Measurements from ENCODE around the gene SPP1. TPM values are rescaled to one million over a fixed set of nuclear protein-coding genes. Genes with fewer than 3 reads are reported as not detected.

The SPP1 gene
- total RNA-seq, 1 donor from 2014 or later, result 4.7 TPM

GRCh38 chr4:87962398-87963146 is 12.9 kb upstream of the SPP1 start:
- TF ChIP-seq, protein P1, sequence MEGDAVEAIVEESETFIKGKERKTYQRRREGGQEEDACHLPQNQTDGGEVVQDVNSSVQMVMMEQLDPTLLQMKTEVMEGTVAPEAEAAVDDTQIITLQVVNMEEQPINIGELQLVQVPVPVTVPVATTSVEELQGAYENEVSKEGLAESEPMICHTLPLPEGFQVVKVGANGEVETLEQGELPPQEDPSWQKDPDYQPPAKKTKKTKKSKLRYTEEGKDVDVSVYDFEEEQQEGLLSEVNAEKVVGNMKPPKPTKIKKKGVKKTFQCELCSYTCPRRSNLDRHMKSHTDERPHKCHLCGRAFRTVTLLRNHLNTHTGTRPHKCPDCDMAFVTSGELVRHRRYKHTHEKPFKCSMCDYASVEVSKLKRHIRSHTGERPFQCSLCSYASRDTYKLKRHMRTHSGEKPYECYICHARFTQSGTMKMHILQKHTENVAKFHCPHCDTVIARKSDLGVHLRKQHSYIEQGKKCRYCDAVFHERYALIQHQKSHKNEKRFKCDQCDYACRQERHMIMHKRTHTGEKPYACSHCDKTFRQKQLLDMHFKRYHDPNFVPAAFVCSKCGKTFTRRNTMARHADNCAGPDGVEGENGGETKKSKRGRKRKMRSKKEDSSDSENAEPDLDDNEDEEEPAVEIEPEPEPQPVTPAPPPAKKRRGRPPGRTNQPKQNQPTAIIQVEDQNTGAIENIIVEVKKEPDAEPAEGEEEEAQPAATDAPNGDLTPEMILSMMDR (IDR thresholded peaks at IDR 0.05; ENCODE audit: unreplicated experiment), result no peak
- Mint-ChIP-seq H3K4me1 (ENCODE audit: unreplicated experiment) (peaks cover 2% of the 10 kb centered on the region), H3K9me3 (ENCODE audit: unreplicated experiment) (no peaks in the 10 kb centered on the region), H3K36me3 (ENCODE audit: low read depth, unreplicated experiment) (no peaks in the 10 kb centered on the region), H3K27ac (ENCODE audit: unreplicated experiment) (no peak overlapping the region), H3K27me3 (ENCODE audit: unreplicated experiment) (peaks cover 1% of the 10 kb centered on the region), H3K4me3 (ENCODE audit: unreplicated experiment) (no peak overlapping the region)
- DNase-seq (ENCODE audit: low spot score), result no peak

GRCh38 chr4:87965501-87965975 is 10.0 kb upstream of the SPP1 start:
- peaks cover 1% of the 10 kb centered on the region for H3K27me3 Mint-ChIP-seq (ENCODE audit: unreplicated experiment)
- H3K4me3 Mint-ChIP-seq (ENCODE audit: unreplicated experiment), result no peak overlapping the region
- DNase-seq (ENCODE audit: low spot score), result no peak
- H3K27ac Mint-ChIP-seq (ENCODE audit: unreplicated experiment), result no peak overlapping the region
- H3K36me3 Mint-ChIP-seq (ENCODE audit: low read depth, unreplicated experiment), result no peaks in the 10 kb centered on the region
- H3K9me3 Mint-ChIP-seq (ENCODE audit: unreplicated experiment), result no peaks in the 10 kb centered on the region
- H3K4me1 Mint-ChIP-seq (ENCODE audit: unreplicated experiment), result peaks cover 2% of the 10 kb centered on the region
- TF ChIP-seq, protein P1 (IDR thresholded peaks at IDR 0.05; ENCODE audit: unreplicated experiment), result no peak

- no peak overlapping the region for H3K27ac Mint-ChIP-seq (ENCODE audit: unreplicated experiment)
- TF ChIP-seq, protein P1 (IDR thresholded peaks at IDR 0.05; ENCODE audit: unreplicated experiment), result no peak
- no peak overlapping the region for H3K4me3 Mint-ChIP-seq (ENCODE audit: unreplicated experiment)
- no peaks in the 10 kb centered on the region for H3K9me3 Mint-ChIP-seq (ENCODE audit: unreplicated experiment)
- no peak for DNase-seq (ENCODE audit: low spot score)
- H3K27me3 Mint-ChIP-seq (ENCODE audit: unreplicated experiment), result peaks cover 1% of the 10 kb centered on the region
- H3K4me1 Mint-ChIP-seq (ENCODE audit: unreplicated experiment), result peaks cover 2% of the 10 kb centered on the region
- no peaks in the 10 kb centered on the region for H3K36me3 Mint-ChIP-seq (ENCODE audit: low read depth, unreplicated experiment)
Measured at GRCh38 chr4:87966095-87966496, 9.4 kb upstream of the SPP1 start.

- Mint-ChIP-seq H3K27me3 (ENCODE audit: unreplicated experiment) (no peaks in the 10 kb centered on the region), H3K4me3 (ENCODE audit: unreplicated experiment) (no peak overlapping the region), H3K36me3 (ENCODE audit: low read depth, unreplicated experiment) (no peaks in the 10 kb centered on the region), H3K27ac (ENCODE audit: unreplicated experiment) (no peak overlapping the region), H3K4me1 (ENCODE audit: unreplicated experiment) (peaks cover 2% of the 10 kb centered on the region), H3K9me3 (ENCODE audit: unreplicated experiment) (no peaks in the 10 kb centered on the region)
- no peak for DNase-seq (ENCODE audit: low spot score)
- TF ChIP-seq, protein P1 (IDR thresholded peaks at IDR 0.05; ENCODE audit: unreplicated experiment), result no peak
Measured at GRCh38 chr4:87967193-87967592, 8.3 kb upstream of the SPP1 start.

DNA sequence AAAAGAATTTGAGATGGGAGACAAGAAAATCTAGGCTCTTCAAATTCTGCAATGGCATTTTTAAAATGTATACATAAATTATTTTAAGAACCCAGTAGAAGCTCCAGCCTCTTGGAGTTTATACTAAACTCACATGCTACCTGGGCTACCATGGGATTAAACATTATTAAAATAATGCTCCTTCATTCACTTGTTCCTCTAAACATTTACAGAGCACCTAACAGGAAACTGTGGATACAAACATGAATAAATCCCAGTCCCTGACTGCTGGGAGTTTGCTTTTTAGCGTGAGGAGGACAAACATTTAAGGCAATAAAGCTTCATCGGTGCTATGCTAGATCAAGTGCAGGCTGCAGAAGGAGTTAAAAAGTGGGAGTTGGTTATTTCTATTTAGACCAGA is 5.4 kb upstream of the SPP1 start:
- H3K27me3 Mint-ChIP-seq (ENCODE audit: unreplicated experiment), result no peaks in the 10 kb centered on the region
- H3K4me3 Mint-ChIP-seq (ENCODE audit: unreplicated experiment), result no peak overlapping the region
- H3K36me3 Mint-ChIP-seq (ENCODE audit: low read depth, unreplicated experiment), result no peaks in the 10 kb centered on the region
- no peaks in the 10 kb centered on the region for H3K4me1 Mint-ChIP-seq (ENCODE audit: unreplicated experiment)
- TF ChIP-seq, protein P1 (IDR thresholded peaks at IDR 0.05; ENCODE audit: unreplicated experiment), result no peak
- DNase-seq (ENCODE audit: low spot score), result no peak
- no peaks in the 10 kb centered on the region for H3K9me3 Mint-ChIP-seq (ENCODE audit: unreplicated experiment)
- H3K27ac Mint-ChIP-seq (ENCODE audit: unreplicated experiment), result no peak overlapping the region

All from endothelial cell (in vitro differentiated cells).